GM12878 (cell line): ENCODE results near the gene SLC11A2. TPM values are rescaled to one million over a fixed set of nuclear protein-coding genes. Genes with fewer than 3 reads are reported as not detected.

ENCODE experiments used
- ATAC-seq: fragments of 200-7000 bp; cut with Tn5 transposase; 3 replicates; pipeline ENCODE4 v1.9.1; 2020; ENCODE audit warnings: mild to moderate bottlenecking, moderate library complexity
- BruUV-seq: library from RNA; stranded (reverse); fragments of 400-500 nt; replicated peaks from 2 replicates; lab custom pipeline; 2021; lab: Mats Ljungman, UMichigan
- CTCF ChIA-PET: fragments of 300-600 bp; sonication (Branson Sonifier 250); formaldehyde crosslinking; extraction: SDS; loops from one replicate; lab custom pipeline; 2021; ENCODE audit warnings: inconsistent platforms; lab: Yijun Ruan, JAX
- POLR2A ChIA-PET: fragments of 350-600 bp; formaldehyde crosslinking; extraction: SDS; loops from one replicate; lab custom pipeline; 2021; ENCODE audit warnings: inconsistent platforms; lab: Charles Lee
- RAD21 ChIA-PET: fragments of 300-600 bp; sonication (Branson Sonifier 250); formaldehyde crosslinking; loops from one replicate; lab custom pipeline; 2023; ENCODE audit warnings: antibody characterized with exemption; ENCODE audit not compliant: unreplicated experiment; lab: Charles Lee
- SMC1A ChIA-PET: fragments of 300-600 bp; sonication (Branson Sonifier 250); formaldehyde crosslinking; loops from one replicate; lab custom pipeline; 2023; ENCODE audit not compliant: unreplicated experiment, uncharacterized antibody; lab: Charles Lee
- DNase-seq: peaks from one replicate; pipeline ENCODE4 v3.0.0-alpha.2; 2011; ENCODE audit warnings: low read depth, low spot score
- FAIRE-seq: peaks from 3 replicates; lab custom pipeline; 2011; peaks lifted over from hg19 to GRCh38; lab: Jason Lieb, UNC
- H2AFZ ChIP-seq: 2 replicates; pipeline ENCODE4 v1.6.0; 2011; ENCODE audit warnings: low read depth, low read length, control low read depth; ENCODE audit not compliant: control insufficient read depth
- H3K27ac ChIP-seq: 2 replicates; pipeline ENCODE4 v1.5.1; 2011; ENCODE audit warnings: control low read depth; ENCODE audit not compliant: control insufficient read depth, insufficient read depth
- H3K27me3 ChIP-seq, 2 experiments: replicated peaks in 1 of 2; 2 replicates each; pipeline versions ENCODE4 v1.6.0 to v1.6.1; 2011; ENCODE audit warnings: low read length in 1 of 2; ENCODE audit not compliant: control insufficient read depth in 2 of 2, insufficient read depth in 2 of 2
- H3K36me3 ChIP-seq, 2 experiments: 2 replicates each; pipeline ENCODE4 v1.5.1; 2011; ENCODE audit warnings: low read length in 1 of 2; ENCODE audit not compliant: control insufficient read depth in 2 of 2, insufficient read depth in 2 of 2
- H3K4me1 ChIP-seq: 2 replicates; pipeline ENCODE4 v1.6.1; 2011; ENCODE audit warnings: mild to moderate bottlenecking, low read length, moderate library complexity, mixed read lengths; ENCODE audit not compliant: control insufficient read depth, insufficient read depth
- H3K4me2 ChIP-seq: 2 replicates; pipeline ENCODE4 v1.6.0; 2011; ENCODE audit warnings: control low read depth; ENCODE audit not compliant: control insufficient read depth, insufficient read depth
- H3K4me3 ChIP-seq: fragments of 200-600 bp; sonication (generic); 2 replicates; pipeline ENCODE4 v1.5.1; 2016
- H3K79me2 ChIP-seq: 2 replicates; pipeline ENCODE4 v1.6.0; 2011; ENCODE audit warnings: low read length; ENCODE audit not compliant: control insufficient read depth, insufficient read depth
- H3K9ac ChIP-seq: 2 replicates; pipeline ENCODE4 v1.8.0; 2011; ENCODE audit warnings: low read length, control low read depth, mixed read lengths; ENCODE audit not compliant: control insufficient read depth, insufficient read depth
- H3K9me3 ChIP-seq: replicated peaks from 3 replicates; pipeline ENCODE4 v1.5.1; 2011; ENCODE audit warnings: mild to moderate bottlenecking, low read length; ENCODE audit not compliant: control insufficient read depth, insufficient read depth
- H4K20me1 ChIP-seq: 2 replicates; pipeline ENCODE4 v1.6.0; 2011; ENCODE audit not compliant: control insufficient read depth, insufficient read depth
- CEBPZ ChIP-seq: fragments of 150-350 bp; IDR thresholded peaks from 2 replicates; pipeline ENCODE4 v1.6.1; 2016; ENCODE audit warnings: low read depth, low read length
- CREB1 ChIP-seq: IDR thresholded peaks from 2 replicates; pipeline ENCODE4 v1.6.1; 2012; ENCODE audit warnings: low read depth, mild to moderate bottlenecking, inconsistent platforms
- EZH2 ChIP-seq: IDR thresholded peaks from 2 replicates; pipeline ENCODE4 v1.6.1; 2012; ENCODE audit warnings: low read depth, mild to moderate bottlenecking, control low read depth, inconsistent platforms, low read length, borderline replicate concordance; ENCODE audit not compliant: control insufficient read depth
- HDAC6 ChIP-seq: fragments of 200-600 bp; sonication (generic); IDR thresholded peaks from one replicate; pipeline ENCODE4 v1.8.0; 2017; ENCODE audit warnings: antibody characterized with exemption; ENCODE audit not compliant: unreplicated experiment
- IRF5 ChIP-seq: fragments of 450-650 bp; IDR thresholded peaks from 2 replicates; pipeline ENCODE4 v1.6.1; 2017; ENCODE audit warnings: borderline replicate concordance
- KDM1A ChIP-seq: fragments of 200-600 bp; sonication (generic); IDR thresholded peaks from 2 replicates; pipeline ENCODE4 v1.6.1; 2016; ENCODE audit warnings: borderline replicate concordance
- MLLT1 ChIP-seq: fragments of 450-650 bp; IDR thresholded peaks from 2 replicates; pipeline ENCODE4 v1.6.1; 2016; ENCODE audit warnings: mild to moderate bottlenecking
- NRF1 ChIP-seq: conservative IDR thresholded peaks from 2 replicates; pipeline ENCODE4 v1.6.1; 2011; ENCODE audit warnings: mild to moderate bottlenecking, low read depth, low read length, improper control_type of control experiment
- RCOR1 ChIP-seq: conservative IDR thresholded peaks from 2 replicates; pipeline ENCODE4 v1.6.1; 2012; ENCODE audit warnings: low read depth, low read length, improper control_type of control experiment
- RELB ChIP-seq: fragments of 450-650 bp; IDR thresholded peaks from 2 replicates; pipeline ENCODE4 v1.6.1; 2017; ENCODE audit warnings: low read depth, mild to moderate bottlenecking, moderate library complexity
- SIN3A ChIP-seq: IDR thresholded peaks from 2 replicates; pipeline ENCODE4 v1.6.1; 2012; ENCODE audit warnings: low read depth, low read length, improper control_type of control experiment
- SREBF1 ChIP-seq: IDR thresholded peaks from 2 replicates; pipeline ENCODE4 v1.6.1; 2012; ENCODE audit warnings: mild to moderate bottlenecking, low read length
- SUZ12 ChIP-seq: fragments of 200-600 bp; sonication (generic); IDR thresholded peaks from one replicate; pipeline ENCODE4 v1.6.1; 2018; ENCODE audit warnings: antibody characterized with exemption, mild to moderate bottlenecking; ENCODE audit not compliant: unreplicated experiment
- ZZZ3 ChIP-seq: IDR thresholded peaks from 2 replicates; pipeline ENCODE4 v1.6.1; 2011; ENCODE audit warnings: low read depth; ENCODE audit not compliant: control insufficient read depth, insufficient read length
- WGBS: methylation state at CpG from one replicate; pipeline ENCODE4 v1.1.6; 2016; ENCODE audit warnings: low lambda C conversion rate; ENCODE audit not compliant: insufficient replicate concordance, insufficient coverage; ENCODE audit errors: missing lambda C conversion rate; 5-methylcytosine and 5-hydroxymethylcytosine counted together
- in situ Hi-C: fragments of 300-500 bp; cut with MboI; formaldehyde crosslinking; loops from 9 replicates; pipeline ENCODE4 v1.14.3; 2018; ENCODE audit warnings: mixed read lengths
- intact Hi-C: fragments of 100-400 bp; cut with micrococcal nuclease; formaldehyde crosslinking; loops from one replicate; pipeline ENCODE4 v1.14.2; 2022; ENCODE audit not compliant: unreplicated experiment
- polyA plus RNA-seq, 11 experiments: library from polyadenylated mRNA; depleted of rRNA in 4 of 11; unstranded in 6 of 11; stranded (reverse) in 5 of 11; fragments of >200 nt; fragmentation: Nextera tagmentation in 4 of 11; fragmentation: Illumina TruSeq in 1 of 11; extraction: Ambion mirVana in 4 of 11; extraction: Trizol in 1 of 11; gene quantifications; 1 replicate in 1 of 11; 2 replicates in 10 of 11; pipeline versions ENCODE4 v1.2.1 to v1.2.3, GENCODE V29; 2011 to 2016; ENCODE audit warnings: inconsistent platforms in 2 of 11, missing spikeins in 2 of 11, low read depth in 1 of 11
- total RNA-seq, 4 experiments: library from RNA; depleted of rRNA in 3 of 4; stranded (reverse); fragments of >200 nt in 3 of 4; fragmentation: Illumina TruSeq in 1 of 4; extraction: Trizol in 1 of 4; gene quantifications; 2 replicates each; pipeline versions ENCODE4 v1.2.1 to v1.2.3, GENCODE V29; 2013 to 2021

The SLC11A2 gene
- total and polyA plus RNA-seq, 10 of the 15 experiments (the other 5 are each of a cell fraction or from before 2014, with no cell fraction given) = 6.2 to 29.4 (median 15.6) TPM

GRCh38 chr12:51033457-51034089 is 7.4 kb upstream of the SLC11A2 start (continued):
- no peak for TF ChIP-seq RELB
- no peak for TF ChIP-seq KDM1A
- TF ChIP-seq MLLT1 = no peak
- no peak for TF ChIP-seq RCOR1
- TF ChIP-seq EZH2 = no peak
- no peak for TF ChIP-seq SREBF1
- no peak for TF ChIP-seq SIN3A
- TF ChIP-seq, all 136 proteins: peak for 0

- H3K79me2 ChIP-seq = no peaks in the 10 kb centered on the region
- no peak overlapping the region for H2AFZ ChIP-seq
- H3K27me3 ChIP-seq = no peaks in the 10 kb centered on the region; a peak in 1 of 4 replicates
- BruUV-seq = no TSS peak
- ChIA-PET RAD21 (interaction anchor here (1.0 kb wide), 1 partner anchor 208 kb away, joined by 3 read pairs; no protein-coding TSS in a partner anchor), CTCF (interaction anchor here (0.6 to 1.2 kb wide), 3 partner anchors 19 to 535 kb away, joined by 3 to 4 read pairs (median 3); no protein-coding TSS in a partner anchor), POLR2A (no interaction called here), SMC1A (interaction anchor here (0.6 to 1.3 kb wide), 3 partner anchors 14 to 308 kb away, joined by 3 to 4 read pairs (median 3); no protein-coding TSS in a partner anchor)
- FAIRE-seq (no peak), ATAC-seq (no peak), DNase-seq (no peak)
- H3K9me3 ChIP-seq = no peaks in the 10 kb centered on the region
- no peaks in the 10 kb centered on the region for H3K36me3 ChIP-seq
- no peak overlapping the region for H3K4me2 ChIP-seq
- H3K4me3 ChIP-seq = no peak overlapping the region
- no peak overlapping the region for H3K9ac ChIP-seq
- intact Hi-C loops (no loop called here), in situ Hi-C loops (no loop called here)
- H3K4me1 ChIP-seq = no peaks in the 10 kb centered on the region
- no peak overlapping the region for H3K27ac ChIP-seq
- no peaks in the 10 kb centered on the region for H4K20me1 ChIP-seq
- 59% methylated on average over 2 of the region's 2 CpGs for WGBS
- TF ChIP-seq RCOR1 (no peak), HDAC6 (no peak), CREB1 (no peak), NRF1 (no peak), SUZ12 (no peak), IRF5 (no peak), CEBPZ (no peak), SREBF1 (no peak), ZZZ3 (no peak)
Measured at GRCh38 chr12:51033048-51033447, 6.9 kb upstream of the SLC11A2 start.
